GM23338 (cell line): ENCODE data around the gene COLEC12. TPM values are rescaled to one million over a fixed set of nuclear protein-coding genes. Genes with fewer than 3 reads are reported as not detected.

ENCODE experiments used
- ATAC-seq: fragments of 200-7000 bp; cut with Tn5 transposase; 3 replicates; pipeline ENCODE4 v1.9.1; 2020
- DNase-seq: peaks from one replicate; pipeline ENCODE4 v3.0.0-alpha.2; 2015; ENCODE audit warnings: low spot score
- H2AFZ ChIP-seq: fragments of 200-600 bp; sonication (generic); 2 replicates; pipeline ENCODE4 v1.8.0; 2016; ENCODE audit warnings: antibody characterized with exemption, mild to moderate bottlenecking, moderate library complexity
- H3F3A ChIP-seq: fragments of 200-600 bp; sonication (generic); replicated peaks from 2 replicates; pipeline ENCODE4 v1.8.0; 2017; ENCODE audit warnings: antibody characterized with exemption, mixed run types, low read depth
- H3K27ac ChIP-seq: fragments of 200-600 bp; sonication (generic); 2 replicates; pipeline ENCODE4 v1.6.1; 2016; ENCODE audit warnings: low read depth
- H3K27me3 ChIP-seq: fragments of 200-600 bp; sonication (generic); 2 replicates; pipeline ENCODE4 v1.8.0; 2016; ENCODE audit warnings: mild to moderate bottlenecking, mixed run types, moderate library complexity; ENCODE audit not compliant: insufficient read depth
- H3K36me3 ChIP-seq: fragments of 200-600 bp; sonication (generic); 2 replicates; pipeline ENCODE4 v1.8.0; 2016; ENCODE audit warnings: mild to moderate bottlenecking; ENCODE audit not compliant: insufficient read depth
- H3K4me1 ChIP-seq: fragments of 200-600 bp; sonication (generic); 2 replicates; pipeline ENCODE4 v1.8.0; 2016; ENCODE audit warnings: mild to moderate bottlenecking, moderate library complexity; ENCODE audit not compliant: insufficient read depth
- H3K4me2 ChIP-seq: fragments of 200-600 bp; sonication (generic); 2 replicates; pipeline ENCODE4 v1.7.1; 2017; ENCODE audit warnings: mixed run types
- H3K4me3 ChIP-seq: fragments of 200-600 bp; sonication (generic); 2 replicates; pipeline ENCODE4 v1.6.1; 2016; ENCODE audit warnings: mixed run types
- H3K79me2 ChIP-seq: fragments of 200-600 bp; sonication (generic); replicated peaks from 2 replicates; pipeline ENCODE4 v1.8.0; 2017; ENCODE audit warnings: mild to moderate bottlenecking; ENCODE audit not compliant: insufficient read depth
- H3K9me2 ChIP-seq: fragments of 200-600 bp; sonication (generic); 2 replicates; pipeline ENCODE4 v1.8.0; 2017; ENCODE audit not compliant: insufficient read depth
- H4K20me1 ChIP-seq: fragments of 200-600 bp; sonication (generic); replicated peaks from 2 replicates; pipeline ENCODE4 v1.8.0; 2017; ENCODE audit warnings: mild to moderate bottlenecking; ENCODE audit not compliant: insufficient read depth
- H3K27ac Mint-ChIP-seq: 2 replicates; pipeline ENCODE4 v1.8.0; 2020; ENCODE audit warnings: inconsistent platforms, mild to moderate bottlenecking, moderate library complexity, mixed read lengths
- H3K27me3 Mint-ChIP-seq: 3 replicates; pipeline ENCODE4 v1.8.0; 2022; ENCODE audit warnings: low read depth, mild to moderate bottlenecking, moderate library complexity, mixed read lengths, inconsistent platforms; ENCODE audit not compliant: insufficient read depth, poor library complexity
- H3K36me3 Mint-ChIP-seq: 3 replicates; pipeline ENCODE4 v1.8.0; 2021; ENCODE audit warnings: low read depth, mild to moderate bottlenecking, inconsistent platforms, moderate library complexity, mixed read lengths
- H3K4me1 Mint-ChIP-seq: 3 replicates; pipeline ENCODE4 v1.8.0; 2020; ENCODE audit warnings: mild to moderate bottlenecking, inconsistent platforms, mixed read lengths
- H3K4me3 Mint-ChIP-seq: 3 replicates; pipeline ENCODE4 v1.8.0; 2021; ENCODE audit warnings: moderate library complexity, mild to moderate bottlenecking, inconsistent platforms, mixed read lengths
- H3K9me3 Mint-ChIP-seq: 3 replicates; pipeline ENCODE4 v1.8.0; 2020; ENCODE audit warnings: moderate library complexity, mild to moderate bottlenecking, inconsistent platforms, mixed read lengths
- CREB1 ChIP-seq: fragments of 250-450 bp; sonication (Bioruptor Pico); IDR thresholded peaks from 2 replicates; pipeline ENCODE4 v1.5.0; 2020; ENCODE audit warnings: low read depth, mild to moderate bottlenecking, moderate library complexity
- ETS1 ChIP-seq: IDR thresholded peaks from 2 replicates; pipeline ENCODE4 v1.6.1; 2016; ENCODE audit warnings: antibody characterized with exemption
- EZH2 ChIP-seq: fragments of 200-600 bp; sonication (generic); IDR thresholded peaks from one replicate; pipeline ENCODE4 v1.8.0; 2017; ENCODE audit warnings: antibody characterized with exemption, mild to moderate bottlenecking, low read depth; ENCODE audit not compliant: unreplicated experiment
- EZH2phosphoT487 ChIP-seq: fragments of 200-600 bp; sonication (generic); IDR thresholded peaks from one replicate; pipeline ENCODE4 v1.8.1; 2018; ENCODE audit warnings: antibody characterized with exemption; ENCODE audit not compliant: unreplicated experiment
- JUNB ChIP-seq: IDR thresholded peaks from one replicate; pipeline ENCODE4 v1.6.1; 2016; ENCODE audit warnings: antibody characterized with exemption; ENCODE audit not compliant: unreplicated experiment
- NANOG ChIP-seq: IDR thresholded peaks from 2 replicates; pipeline ENCODE4 v1.6.1; 2016; ENCODE audit warnings: antibody characterized with exemption, borderline replicate concordance
- POLR2AphosphoS5 ChIP-seq: IDR thresholded peaks from 2 replicates; pipeline ENCODE4 v1.6.1; 2016; ENCODE audit warnings: antibody characterized with exemption, low read depth
- STAT1 ChIP-seq: IDR thresholded peaks from one replicate; pipeline ENCODE4 v1.6.1; 2016; ENCODE audit warnings: antibody characterized with exemption; ENCODE audit not compliant: unreplicated experiment
- ZNF114 ChIP-seq: fragments of 250-450 bp; sonication (Bioruptor Pico); IDR thresholded peaks from 2 replicates; pipeline ENCODE4 v1.5.0; 2020; ENCODE audit warnings: mild to moderate bottlenecking, moderate library complexity
- ZNF331 ChIP-seq: fragments of 250-450 bp; sonication (Bioruptor Pico); IDR thresholded peaks from 2 replicates; pipeline ENCODE4 v1.5.0; 2020; ENCODE audit warnings: low read depth, mild to moderate bottlenecking, moderate library complexity
- ZNF462 ChIP-seq: fragments of 250-450 bp; sonication (Bioruptor Pico); IDR thresholded peaks from 2 replicates; pipeline ENCODE4 v1.5.0; 2020; ENCODE audit warnings: mild to moderate bottlenecking, moderate library complexity
- polyA plus RNA-seq: library from polyadenylated mRNA; unstranded; fragments of >200 nt; fragmentation: Nextera tagmentation; extraction: Ambion mirVana; gene quantifications from 2 replicates; pipeline ENCODE4 v1.2.1, GENCODE V29; 2016
- total RNA-seq: library from RNA; depleted of rRNA; stranded (reverse); fragments of >200 nt; shearing (Covaris generic); gene quantifications from 2 replicates; pipeline ENCODE4 v1.2.3, GENCODE V29; 2014
- TF ChIP-seq, protein P1 (sequence below): IDR thresholded peaks from one replicate; pipeline ENCODE4 v1.6.1; 2018; ENCODE audit warnings: antibody characterized with exemption; ENCODE audit not compliant: unreplicated experiment
- TF ChIP-seq, protein P2 (sequence below), 2 experiments: fragments of 200-600 bp in 1 of 2; sonication (generic) in 1 of 2; conservative IDR thresholded peaks; 2 replicates each; pipeline versions ENCODE4 v1.5.1 to v1.6.1; 2016 to 2017; ENCODE audit warnings: antibody characterized with exemption in 2 of 2, low read depth in 2 of 2, mild to moderate bottlenecking in 2 of 2, moderate library complexity in 1 of 2

COLEC12 gene
- total and polyA plus RNA-seq, 2 experiments from 2014 or later: 1.1 to 3.2 TPM

- Mint-ChIP-seq H3K36me3 (no peaks in the 10 kb centered on the region), H3K27me3 (peaks cover 5% of the 10 kb centered on the region), H3K4me1 (peaks cover 12% of the 10 kb centered on the region), H3K9me3 (no peaks in the 10 kb centered on the region), H3K27ac (no peak overlapping the region), H3K4me3 (no peak overlapping the region)
- Histone ChIP-seq H2AFZ (no peak overlapping the region), H3K79me2 (no peaks in the 10 kb centered on the region), H3K4me2 (no peak overlapping the region), H3K36me3 (no peaks in the 10 kb centered on the region), H4K20me1 (no peaks in the 10 kb centered on the region), H3K4me1 (peaks cover 4% of the 10 kb centered on the region), H3K27ac (no peak overlapping the region), H3K9me2 (no peaks in the 10 kb centered on the region), H3K27me3 (0 out of 2 replicates have a peak, but pooled peaks cover under 1% of the 10 kb centered on the region), H3K4me3 (no peak overlapping the region), H3F3A (no peaks in the 10 kb centered on the region)
- TF ChIP-seq, protein P1, sequence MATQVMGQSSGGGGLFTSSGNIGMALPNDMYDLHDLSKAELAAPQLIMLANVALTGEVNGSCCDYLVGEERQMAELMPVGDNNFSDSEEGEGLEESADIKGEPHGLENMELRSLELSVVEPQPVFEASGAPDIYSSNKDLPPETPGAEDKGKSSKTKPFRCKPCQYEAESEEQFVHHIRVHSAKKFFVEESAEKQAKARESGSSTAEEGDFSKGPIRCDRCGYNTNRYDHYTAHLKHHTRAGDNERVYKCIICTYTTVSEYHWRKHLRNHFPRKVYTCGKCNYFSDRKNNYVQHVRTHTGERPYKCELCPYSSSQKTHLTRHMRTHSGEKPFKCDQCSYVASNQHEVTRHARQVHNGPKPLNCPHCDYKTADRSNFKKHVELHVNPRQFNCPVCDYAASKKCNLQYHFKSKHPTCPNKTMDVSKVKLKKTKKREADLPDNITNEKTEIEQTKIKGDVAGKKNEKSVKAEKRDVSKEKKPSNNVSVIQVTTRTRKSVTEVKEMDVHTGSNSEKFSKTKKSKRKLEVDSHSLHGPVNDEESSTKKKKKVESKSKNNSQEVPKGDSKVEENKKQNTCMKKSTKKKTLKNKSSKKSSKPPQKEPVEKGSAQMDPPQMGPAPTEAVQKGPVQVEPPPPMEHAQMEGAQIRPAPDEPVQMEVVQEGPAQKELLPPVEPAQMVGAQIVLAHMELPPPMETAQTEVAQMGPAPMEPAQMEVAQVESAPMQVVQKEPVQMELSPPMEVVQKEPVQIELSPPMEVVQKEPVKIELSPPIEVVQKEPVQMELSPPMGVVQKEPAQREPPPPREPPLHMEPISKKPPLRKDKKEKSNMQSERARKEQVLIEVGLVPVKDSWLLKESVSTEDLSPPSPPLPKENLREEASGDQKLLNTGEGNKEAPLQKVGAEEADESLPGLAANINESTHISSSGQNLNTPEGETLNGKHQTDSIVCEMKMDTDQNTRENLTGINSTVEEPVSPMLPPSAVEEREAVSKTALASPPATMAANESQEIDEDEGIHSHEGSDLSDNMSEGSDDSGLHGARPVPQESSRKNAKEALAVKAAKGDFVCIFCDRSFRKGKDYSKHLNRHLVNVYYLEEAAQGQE: no peak
- no peak for TF ChIP-seq CREB1 (CRISPR knock-in tag)
- TF ChIP-seq, protein P2, sequence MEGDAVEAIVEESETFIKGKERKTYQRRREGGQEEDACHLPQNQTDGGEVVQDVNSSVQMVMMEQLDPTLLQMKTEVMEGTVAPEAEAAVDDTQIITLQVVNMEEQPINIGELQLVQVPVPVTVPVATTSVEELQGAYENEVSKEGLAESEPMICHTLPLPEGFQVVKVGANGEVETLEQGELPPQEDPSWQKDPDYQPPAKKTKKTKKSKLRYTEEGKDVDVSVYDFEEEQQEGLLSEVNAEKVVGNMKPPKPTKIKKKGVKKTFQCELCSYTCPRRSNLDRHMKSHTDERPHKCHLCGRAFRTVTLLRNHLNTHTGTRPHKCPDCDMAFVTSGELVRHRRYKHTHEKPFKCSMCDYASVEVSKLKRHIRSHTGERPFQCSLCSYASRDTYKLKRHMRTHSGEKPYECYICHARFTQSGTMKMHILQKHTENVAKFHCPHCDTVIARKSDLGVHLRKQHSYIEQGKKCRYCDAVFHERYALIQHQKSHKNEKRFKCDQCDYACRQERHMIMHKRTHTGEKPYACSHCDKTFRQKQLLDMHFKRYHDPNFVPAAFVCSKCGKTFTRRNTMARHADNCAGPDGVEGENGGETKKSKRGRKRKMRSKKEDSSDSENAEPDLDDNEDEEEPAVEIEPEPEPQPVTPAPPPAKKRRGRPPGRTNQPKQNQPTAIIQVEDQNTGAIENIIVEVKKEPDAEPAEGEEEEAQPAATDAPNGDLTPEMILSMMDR (conservative IDR thresholded peaks at IDR 0.05; ENCODE audit: low read depth in 2 of 2): no peak
- TF ChIP-seq ZNF331: no peak
- no peak for TF ChIP-seq POLR2AphosphoS5
- no peak for TF ChIP-seq STAT1
- TF ChIP-seq ZNF462 (CRISPR knock-in tag): no peak
- TF ChIP-seq JUNB: no peak
- no peak for TF ChIP-seq NANOG
- TF ChIP-seq EZH2phosphoT487: no peak
- TF ChIP-seq EZH2: no peak
- no peak for TF ChIP-seq ZNF114 (CRISPR knock-in tag)
- TF ChIP-seq ETS1: no peak
- ATAC-seq: no peak
- DNase-seq: no peak
Observed at GRCh38 chr18:492451-492850, 8.1 kb downstream of the COLEC12 start.
